ENCODE measurements around the gene MMADHC. TPM values are rescaled to one million over a fixed set of nuclear protein-coding genes. Genes with fewer than 3 reads are reported as not detected.

MMADHC gene
- total and polyA plus RNA-seq, 9 of the 15 experiments (the other 6 are each of a cell fraction or from before 2014, with no cell fraction given) = 187 to 850 (median 271) TPM

DNA sequence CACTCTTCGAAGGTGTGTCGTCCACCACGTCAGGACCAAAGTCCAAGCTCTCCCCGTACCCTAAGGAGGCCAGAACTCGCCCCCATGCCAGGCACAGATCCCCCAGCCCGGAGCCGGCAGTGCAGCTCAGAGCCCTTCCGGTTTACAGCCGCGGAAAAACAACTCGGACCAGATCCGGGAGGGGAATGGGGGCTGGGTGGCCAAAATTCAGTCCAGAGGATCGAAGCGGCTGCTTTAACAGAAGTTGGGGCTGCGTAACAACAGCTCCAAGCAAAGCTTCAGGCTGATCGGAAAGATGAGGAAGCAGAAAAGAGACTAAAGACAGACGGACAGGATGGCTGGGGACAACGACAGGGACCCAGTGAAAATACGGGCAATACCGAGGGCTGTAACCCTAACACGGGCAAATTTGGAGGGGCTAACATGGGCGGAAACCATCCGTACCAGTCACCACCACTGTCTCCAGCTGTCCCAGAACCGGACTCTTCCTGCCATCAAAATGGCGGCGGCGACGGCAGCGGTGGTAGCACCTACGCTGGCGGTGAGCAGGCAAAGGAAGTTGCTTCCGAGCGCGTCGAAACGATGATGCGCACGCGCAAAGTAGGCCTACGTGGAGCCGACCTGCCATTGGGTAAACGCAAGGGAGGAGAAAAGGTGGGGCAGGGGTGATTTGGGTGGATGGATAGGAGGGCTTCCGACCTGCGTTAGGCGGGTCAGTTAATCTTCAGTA, at the start of gene MMADHC (continued):
- peak in 1 of 2 experiments; percentile 59; a peak in 2 of 4 replicates for TF ChIP-seq RCOR1 (IDR thresholded peaks at IDR 0.05; ENCODE audit: borderline replicate concordance in 1 of 2, low read depth in 2 of 2, low read length in 2 of 2)
- TF ChIP-seq CBFB (CRISPR knock-in tag; IDR thresholded peaks at IDR 0.05) = no peak
- no peak for TF ChIP-seq PATZ1 (CRISPR knock-in tag; IDR thresholded peaks at IDR 0.05; ENCODE audit: borderline replicate concordance)
- TF ChIP-seq, protein P1, sequence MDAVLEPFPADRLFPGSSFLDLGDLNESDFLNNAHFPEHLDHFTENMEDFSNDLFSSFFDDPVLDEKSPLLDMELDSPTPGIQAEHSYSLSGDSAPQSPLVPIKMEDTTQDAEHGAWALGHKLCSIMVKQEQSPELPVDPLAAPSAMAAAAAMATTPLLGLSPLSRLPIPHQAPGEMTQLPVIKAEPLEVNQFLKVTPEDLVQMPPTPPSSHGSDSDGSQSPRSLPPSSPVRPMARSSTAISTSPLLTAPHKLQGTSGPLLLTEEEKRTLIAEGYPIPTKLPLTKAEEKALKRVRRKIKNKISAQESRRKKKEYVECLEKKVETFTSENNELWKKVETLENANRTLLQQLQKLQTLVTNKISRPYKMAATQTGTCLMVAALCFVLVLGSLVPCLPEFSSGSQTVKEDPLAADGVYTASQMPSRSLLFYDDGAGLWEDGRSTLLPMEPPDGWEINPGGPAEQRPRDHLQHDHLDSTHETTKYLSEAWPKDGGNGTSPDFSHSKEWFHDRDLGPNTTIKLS (IDR thresholded peaks at IDR 0.05; ENCODE audit: borderline replicate concordance, low read depth) = peak; percentile 92
- TF ChIP-seq ATF7 (IDR thresholded peaks at IDR 0.05) = peak; percentile 83
- TF ChIP-seq RBFOX2 (IDR thresholded peaks at IDR 0.05; ENCODE audit: low read depth, low read length) = peak; percentile 96
- peak; percentile 81 for TF ChIP-seq FOXP1 (CRISPR knock-in tag; IDR thresholded peaks at IDR 0.05)
- no peak for TF ChIP-seq PHTF2 (CRISPR knock-in tag; IDR thresholded peaks at IDR 0.05)
- TF ChIP-seq ZNF212 (CRISPR knock-in tag; IDR thresholded peaks at IDR 0.05) = no peak
- TF ChIP-seq ZNF77 (CRISPR knock-in tag; IDR thresholded peaks at IDR 0.05) = no peak
- peak; percentile 90; the same call in 1 of the 2 replicates for TF ChIP-seq HLTF (IDR thresholded peaks at IDR 0.05)
- TF ChIP-seq TOE1 (IDR thresholded peaks at IDR 0.05; ENCODE audit: borderline replicate concordance) = peak; percentile 87
- TF ChIP-seq TOE1 (CRISPR knock-in tag; IDR thresholded peaks at IDR 0.05; ENCODE audit: borderline replicate concordance, low read depth) = no peak
- TF ChIP-seq HMBOX1 (IDR thresholded peaks at IDR 0.05) = peak; percentile 88; the same call in 1 of the 2 replicates
- TF ChIP-seq, protein P2, sequence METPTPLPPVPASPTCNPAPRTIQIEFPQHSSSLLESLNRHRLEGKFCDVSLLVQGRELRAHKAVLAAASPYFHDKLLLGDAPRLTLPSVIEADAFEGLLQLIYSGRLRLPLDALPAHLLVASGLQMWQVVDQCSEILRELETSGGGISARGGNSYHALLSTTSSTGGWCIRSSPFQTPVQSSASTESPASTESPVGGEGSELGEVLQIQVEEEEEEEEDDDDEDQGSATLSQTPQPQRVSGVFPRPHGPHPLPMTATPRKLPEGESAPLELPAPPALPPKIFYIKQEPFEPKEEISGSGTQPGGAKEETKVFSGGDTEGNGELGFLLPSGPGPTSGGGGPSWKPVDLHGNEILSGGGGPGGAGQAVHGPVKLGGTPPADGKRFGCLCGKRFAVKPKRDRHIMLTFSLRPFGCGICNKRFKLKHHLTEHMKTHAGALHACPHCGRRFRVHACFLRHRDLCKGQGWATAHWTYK (CRISPR knock-in tag; IDR thresholded peaks at IDR 0.05) = peak; percentile 83; the same call in 1 of the 2 replicates
- TF ChIP-seq HMG20B (CRISPR knock-in tag; IDR thresholded peaks at IDR 0.05) = no peak
- TF ChIP-seq CTBP1 (IDR thresholded peaks at IDR 0.05; ENCODE audit: borderline replicate concordance) = peak; percentile 94
- TF ChIP-seq BACH1 (tag; IDR thresholded peaks at IDR 0.05) = peak; percentile 48; the same call in 1 of the 2 replicates
- no peak for TF ChIP-seq ZFPM2 (CRISPR knock-in tag; IDR thresholded peaks at IDR 0.05)
- no peak for TF ChIP-seq E2F3 (CRISPR knock-in tag; IDR thresholded peaks at IDR 0.05)
- peak; percentile 97 for TF ChIP-seq EP400 (IDR thresholded peaks at IDR 0.05)

Data from K562 (cell line).